GM10847 (cell line): Measurements from ENCODE around the gene HSPB1.

Experiments
- POLR2A ChIP-seq: IDR thresholded peaks from 2 replicates; pipeline ENCODE4 v1.6.1; 2011; ENCODE audit not compliant: insufficient read length; ENCODE audit errors: extremely low read depth

Gene HSPB1

GRCh38 chr7:76302347-76303201 lies at the start of gene HSPB1:
Gene HSPB1 (plus strand): TSS chr7:76302673. CDS start chr7:76302713, 40 bp downstream.
- TF ChIP-seq POLR2A = peak; percentile 69

GRCh38 chr7:76254781-76255180 lies 47.7 kb upstream of the HSPB1 start:
- TF ChIP-seq POLR2A = no peak

GRCh38 chr7:76257973-76258372 lies 44.5 kb upstream of the HSPB1 start:
- TF ChIP-seq POLR2A = no peak

- TF ChIP-seq POLR2A = no peak
These were observed 43.1 kb upstream of the HSPB1 start for GRCh38 chr7:76259124-76260093.

GRCh38 chr7:76260171-76260703 lies 42.2 kb upstream of the HSPB1 start:
- TF ChIP-seq POLR2A = no peak

- no peak for TF ChIP-seq POLR2A
These were observed 41.1 kb upstream of the HSPB1 start for GRCh38 chr7:76261329-76261728.

GRCh38 chr7:76261931-76262330 lies 40.5 kb upstream of the HSPB1 start:
- no peak for TF ChIP-seq POLR2A

- TF ChIP-seq POLR2A = no peak
These were observed 39.6 kb upstream of the HSPB1 start for GRCh38 chr7:76262683-76263402.

GRCh38 chr7:76265299-76265698 lies 37.2 kb upstream of the HSPB1 start:
- TF ChIP-seq POLR2A = no peak

GRCh38 chr7:76267107-76267893 lies 35.2 kb upstream of the HSPB1 start:
- TF ChIP-seq POLR2A = no peak

GRCh38 chr7:76267894-76268183 lies 34.6 kb upstream of the HSPB1 start:
- TF ChIP-seq POLR2A = no peak

- TF ChIP-seq POLR2A = no peak
These were observed 34.1 kb upstream of the HSPB1 start for GRCh38 chr7:76268376-76268775.

GRCh38 chr7:76269895-76270294 lies 32.6 kb upstream of the HSPB1 start:
- TF ChIP-seq POLR2A = no peak

- no peak for TF ChIP-seq POLR2A
These were observed 30.3 kb upstream of the HSPB1 start for GRCh38 chr7:76272142-76272541.
